ENCODE measurements around the gene C11orf24.

C11orf24 gene

GRCh38 chr11:68242616-68243015, 29.2 kb downstream of the C11orf24 start:
- no peak for DNase-seq

- DNase-seq: no peak
Observed at GRCh38 chr11:68231621-68232020, 40.2 kb downstream of the C11orf24 start.

GRCh38 chr11:68229601-68230000, 42.2 kb downstream of the C11orf24 start:
- DNase-seq: no peak

GRCh38 chr11:68226421-68226820, 45.4 kb downstream of the C11orf24 start:
- no peak for DNase-seq

- no peak for DNase-seq
Observed at GRCh38 chr11:68224606-68225005, 47.2 kb downstream of the C11orf24 start.

- DNase-seq: no peak
Observed at GRCh38 chr11:68223275-68223674, 48.5 kb downstream of the C11orf24 start.

GRCh38 chr11:68221406-68221805, 50.4 kb downstream of the C11orf24 start:
- DNase-seq: no peak

- no peak for DNase-seq
Observed at GRCh38 chr11:68216171-68216938, 55.4 kb downstream of the C11orf24 start.

GRCh38 chr11:68215524-68216170, 56.1 kb downstream of the C11orf24 start:
- no peak for DNase-seq

- DNase-seq: no peak
Observed at GRCh38 chr11:68215087-68215445, 56.7 kb downstream of the C11orf24 start.

- no peak for DNase-seq
Observed at GRCh38 chr11:68214173-68215086, 57.3 kb downstream of the C11orf24 start.

- peak; percentile 70 to 75 for DNase-seq
Observed at GRCh38 chr11:68213555-68214172, 58.1 kb downstream of the C11orf24 start.

- peak; percentile 50 to 53 for DNase-seq
Observed at GRCh38 chr11:68213135-68213515, 58.6 kb downstream of the C11orf24 start, which contains the start of gene KMT5B. TSS of gene KMT5B (minus strand) at chr11:68213296. CDS start at chr11:68190076, 23,220 bp downstream.

GRCh38 chr11:68212421-68213134, 59.2 kb downstream of the C11orf24 start:
- DNase-seq: peak; percentile 38 to 53

- no peak for DNase-seq
Observed at GRCh38 chr11:68211546-68211945, 60.2 kb downstream of the C11orf24 start.
